Stomach smooth muscle (tissue), 2 donors: Measurements from ENCODE around the gene HYCC2.
"Not testable (repeated sequence)": the region's sequence is repeated elsewhere in the genome, so short reads cannot be mapped to it uniquely, and the experiment has no call there.

Experiments used
- H3K27ac ChIP-seq: one replicate; pipeline ENCODE4 v1.7.0; 2013; ENCODE audit warnings: mild to moderate bottlenecking, low read length, inconsistent platforms
- H3K27me3 ChIP-seq, 2 donors: one replicate each; pipeline ENCODE4 v1.7.0; 2013; ENCODE audit warnings: low read length in 2 of 2; ENCODE audit not compliant: insufficient read depth in 2 of 2, control insufficient read depth in 1 of 2
- H3K36me3 ChIP-seq, 2 donors: one replicate each; pipeline ENCODE4 v1.7.0; 2013; ENCODE audit warnings: low read length in 2 of 2; ENCODE audit not compliant: control insufficient read depth in 2 of 2, insufficient read depth in 2 of 2
- H3K4me1 ChIP-seq: one replicate; pipeline ENCODE4 v1.7.0; 2013; ENCODE audit warnings: low read length; ENCODE audit not compliant: control insufficient read depth, insufficient read depth
- H3K4me3 ChIP-seq, 2 donors: one replicate each; pipeline ENCODE4 v1.7.0; 2013; ENCODE audit warnings: low read length in 2 of 2
- H3K9ac ChIP-seq, 2 donors: one replicate each; pipeline ENCODE4 v1.7.0; 2013; ENCODE audit warnings: low read length in 2 of 2, mild to moderate bottlenecking in 1 of 2
- H3K9me3 ChIP-seq, 2 donors: one replicate each; pipeline ENCODE4 v1.7.0; 2013; ENCODE audit warnings: low read length in 2 of 2; ENCODE audit not compliant: control insufficient read depth in 2 of 2
- donor health status: healthy.
- donor health status: Pancreatic carcinoma.

The HYCC2 gene

GRCh38 chr2:201072201-201072530, 695 bp upstream of the HYCC2 start:
- no peaks in the 10 kb centered on the region for H3K36me3 ChIP-seq
- H3K27me3 ChIP-seq = no peaks in the 10 kb centered on the region
- peaks cover 12% of the 10 kb centered on the region for H3K4me1 ChIP-seq
- peak overlapping the region; percentile 89 for H3K27ac ChIP-seq
- H3K9me3 ChIP-seq = no peaks in the 10 kb centered on the region
- peak overlapping the region; percentile 84 to 95 for H3K9ac ChIP-seq
- peak overlapping the region; percentile 97 to 99 for H3K4me3 ChIP-seq

DNA sequence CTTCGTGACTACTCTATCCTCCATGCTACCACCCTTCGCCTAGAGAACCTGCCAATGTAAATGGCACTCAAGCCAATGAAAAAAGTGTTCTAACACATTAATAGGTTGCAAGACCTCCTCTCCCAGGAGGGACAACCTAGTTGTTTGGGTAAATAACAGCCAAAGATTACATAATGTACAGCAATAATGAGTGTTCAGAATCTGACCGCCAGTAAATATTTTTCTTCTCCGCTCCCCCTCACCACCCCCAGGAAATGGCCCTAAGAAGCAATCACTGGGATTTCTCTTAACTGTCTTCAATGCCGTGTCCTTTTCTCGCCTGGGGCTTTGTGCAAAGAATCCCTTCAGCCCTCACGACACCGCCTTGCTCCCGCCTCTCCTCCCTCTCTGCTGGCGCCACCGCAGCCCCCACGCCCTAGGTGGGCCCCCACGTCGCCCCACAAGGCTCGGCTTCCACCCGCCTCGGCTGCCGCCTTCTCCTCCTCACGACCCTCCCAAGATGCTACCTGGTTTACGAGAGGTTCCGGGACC, 458 bp downstream of the HYCC2 start:
- no peaks in the 10 kb centered on the region for H3K9me3 ChIP-seq
- peak overlapping the region; percentile 84 to 95 for H3K9ac ChIP-seq
- H3K4me3 ChIP-seq = peak overlapping the region; percentile 97 to 99
- no peaks in the 10 kb centered on the region for H3K36me3 ChIP-seq
- H3K27ac ChIP-seq = peak overlapping the region; percentile 89
- H3K27me3 ChIP-seq = no peaks in the 10 kb centered on the region
- H3K4me1 ChIP-seq = peaks cover 12% of the 10 kb centered on the region

GRCh38 chr2:201064797-201065329, 6.6 kb downstream of the HYCC2 start:
- H3K4me1 ChIP-seq = no peaks in the 10 kb centered on the region
- no peak overlapping the region for H3K9ac ChIP-seq
- no peak overlapping the region for H3K4me3 ChIP-seq
- H3K27ac ChIP-seq = no peak overlapping the region
- H3K36me3 ChIP-seq = peaks cover 0 to 2% of the 10 kb centered on the region in 2 donors
- H3K9me3 ChIP-seq = no peaks in the 10 kb centered on the region
- H3K27me3 ChIP-seq = no peaks in the 10 kb centered on the region

DNA sequence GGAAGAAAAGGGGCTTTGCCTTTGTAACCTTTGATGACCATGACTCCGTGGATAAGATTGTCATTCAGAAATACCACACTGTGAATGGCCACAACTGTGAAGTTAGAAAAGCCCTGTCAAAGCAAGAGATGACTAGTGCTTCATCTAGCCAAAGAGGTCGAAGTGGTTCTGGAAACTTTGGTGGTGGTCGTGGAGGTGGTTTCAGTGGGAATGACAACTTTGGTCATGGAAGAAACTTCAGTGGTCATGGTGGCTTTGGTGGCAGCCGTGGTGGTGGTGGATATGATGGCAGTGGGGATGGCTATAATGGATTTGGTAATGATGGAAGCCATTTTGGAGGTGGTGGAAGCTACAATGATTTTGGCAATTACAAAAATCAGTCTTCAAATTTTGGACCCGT, 8.0 kb downstream of the HYCC2 start:
- not testable (repeated sequence) for H3K27me3 ChIP-seq, H3K27ac ChIP-seq, H3K36me3 ChIP-seq, H3K4me3 ChIP-seq, H3K9ac ChIP-seq, H3K9me3 ChIP-seq, H3K4me1 ChIP-seq

DNA sequence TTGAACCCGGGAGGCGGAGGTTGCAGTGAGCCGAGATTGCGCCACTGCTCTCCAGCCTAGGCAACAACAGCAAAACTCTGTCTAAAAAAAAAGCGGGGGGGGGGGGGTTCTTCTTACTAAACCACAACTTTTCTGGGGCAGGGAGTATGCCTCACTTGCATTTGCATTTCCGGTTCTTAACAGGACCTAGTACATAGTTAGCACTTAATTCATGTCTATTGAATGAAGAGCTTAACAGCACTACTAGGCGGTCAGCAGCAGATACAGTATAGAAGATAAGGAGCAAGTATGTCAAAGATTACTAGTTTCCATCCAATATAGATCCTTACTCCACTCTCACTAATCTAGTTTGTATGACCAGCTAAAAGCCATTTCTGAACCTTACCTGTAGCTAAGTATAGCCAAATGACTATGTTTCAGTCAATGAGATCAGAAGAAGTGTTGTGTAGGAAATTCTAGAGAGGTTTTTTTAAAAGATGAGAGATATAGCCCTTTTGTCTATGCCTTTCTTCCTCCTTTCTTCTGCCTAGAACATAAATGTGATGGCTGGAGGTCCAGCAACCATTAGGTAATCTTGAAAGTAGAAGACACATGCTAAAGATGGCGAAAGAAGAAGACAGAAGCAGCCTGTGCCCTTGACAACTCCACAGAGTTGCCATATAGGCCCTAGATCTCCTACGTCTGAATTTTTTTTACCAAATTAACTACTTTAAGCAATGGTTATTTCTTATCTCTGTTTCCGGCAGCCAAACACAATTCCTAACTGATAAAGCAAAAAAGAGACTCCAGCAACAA, 11.3 kb downstream of the HYCC2 start:
- Histone ChIP-seq H3K4me3 (no peak overlapping the region), H3K4me1 (peaks cover 4% of the 10 kb centered on the region), H3K36me3 (peaks cover 0 to 2% of the 10 kb centered on the region in 2 donors), H3K9me3 (no peaks in the 10 kb centered on the region), H3K27ac (no peak overlapping the region), H3K9ac (no peak overlapping the region), H3K27me3 (no peaks in the 10 kb centered on the region)

GRCh38 chr2:201058914-201059313, 12.6 kb downstream of the HYCC2 start:
- Histone ChIP-seq H3K9ac (no peak overlapping the region), H3K4me3 (no peak overlapping the region), H3K36me3 (peaks cover 0 to 2% of the 10 kb centered on the region in 2 donors), H3K9me3 (no peaks in the 10 kb centered on the region), H3K27ac (no peak overlapping the region), H3K27me3 (no peaks in the 10 kb centered on the region), H3K4me1 (peaks cover 4% of the 10 kb centered on the region)

DNA sequence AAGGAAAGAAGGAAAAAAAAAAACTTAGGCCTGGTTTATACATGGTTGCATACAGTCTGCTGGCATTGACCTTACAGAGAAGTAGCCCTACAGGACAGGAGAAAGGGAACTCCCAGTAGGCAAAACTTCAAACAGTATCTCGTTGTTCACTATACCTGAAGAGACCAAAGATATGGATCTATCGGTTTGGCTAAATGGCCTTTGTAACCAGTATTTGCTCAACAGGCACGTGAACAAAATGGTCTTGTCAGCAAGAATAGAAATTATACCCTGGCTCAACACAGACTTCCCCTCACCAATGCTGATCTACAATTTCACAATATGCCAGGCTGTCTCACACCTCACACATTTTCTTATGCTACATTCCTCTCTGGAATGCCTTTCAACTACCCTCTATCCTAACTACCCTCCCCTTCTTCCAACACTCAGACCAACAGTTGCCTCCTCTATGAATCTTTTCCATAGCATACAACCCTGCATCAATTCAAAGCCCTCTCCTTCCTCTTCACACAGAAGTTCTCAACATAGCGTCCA, 13.7 kb downstream of the HYCC2 start:
- H3K27ac ChIP-seq = no peak overlapping the region
- H3K36me3 ChIP-seq = peaks cover 0 to 2% of the 10 kb centered on the region in 2 donors
- H3K9me3 ChIP-seq = no peaks in the 10 kb centered on the region
- peaks cover 4% of the 10 kb centered on the region for H3K4me1 ChIP-seq
- no peak overlapping the region for H3K4me3 ChIP-seq
- no peak overlapping the region for H3K9ac ChIP-seq
- no peaks in the 10 kb centered on the region for H3K27me3 ChIP-seq

GRCh38 chr2:201057087-201057521, 14.4 kb downstream of the HYCC2 start:
- no peak overlapping the region for H3K9ac ChIP-seq
- no peak overlapping the region for H3K27ac ChIP-seq
- no peaks in the 10 kb centered on the region for H3K9me3 ChIP-seq
- H3K4me1 ChIP-seq = peaks cover 4% of the 10 kb centered on the region
- H3K36me3 ChIP-seq = peaks cover 0 to 4% of the 10 kb centered on the region in 2 donors
- H3K27me3 ChIP-seq = no peaks in the 10 kb centered on the region
- H3K4me3 ChIP-seq = no peak overlapping the region

GRCh38 chr2:201049455-201049854, 22.0 kb downstream of the HYCC2 start:
- H3K4me3 ChIP-seq = no peak overlapping the region
- H3K27ac ChIP-seq = no peak overlapping the region
- H3K9me3 ChIP-seq = no peaks in the 10 kb centered on the region
- H3K36me3 ChIP-seq = peaks cover 0 to 2% of the 10 kb centered on the region in 2 donors
- H3K9ac ChIP-seq = no peak overlapping the region
- H3K27me3 ChIP-seq = no peaks in the 10 kb centered on the region
- H3K4me1 ChIP-seq = no peaks in the 10 kb centered on the region

GRCh38 chr2:201046881-201047280, 24.6 kb downstream of the HYCC2 start:
- H3K36me3 ChIP-seq = no peaks in the 10 kb centered on the region
- no peaks in the 10 kb centered on the region for H3K4me1 ChIP-seq
- no peaks in the 10 kb centered on the region for H3K27me3 ChIP-seq
- H3K9me3 ChIP-seq = no peaks in the 10 kb centered on the region
- no peak overlapping the region for H3K9ac ChIP-seq
- H3K27ac ChIP-seq = no peak overlapping the region
- H3K4me3 ChIP-seq = no peak overlapping the region

GRCh38 chr2:201043050-201043449, 28.4 kb downstream of the HYCC2 start:
- not testable (repeated sequence) for H3K27me3 ChIP-seq, H3K36me3 ChIP-seq, H3K4me1 ChIP-seq, H3K9me3 ChIP-seq, H3K9ac ChIP-seq, H3K4me3 ChIP-seq, H3K27ac ChIP-seq
